SK-N-MC (cell line): ENCODE data around the gene SEPTIN2.

Source experiments
- EZH2 ChIP-seq: fragments of 200-600 bp; sonication (generic); IDR thresholded peaks from one replicate; pipeline ENCODE4 v1.6.1; 2017; ENCODE audit warnings: antibody characterized with exemption
- POLR2AphosphoS5 ChIP-seq: IDR thresholded peaks from 2 replicates; pipeline ENCODE4 v1.6.1; 2012; ENCODE audit warnings: mild to moderate bottlenecking, low read depth, low read length, borderline replicate concordance

GRCh38 chr2:241399941-241400922 is 84.5 kb downstream of the SEPTIN2 start:
- TF ChIP-seq EZH2 (no peak), POLR2AphosphoS5 (no peak)
